SU-DHL-6 (cell line): Measurements from ENCODE around the gene GPR142.

Source experiments
- H2AFZ ChIP-seq: fragments of 200-600 bp; sonication (generic); 2 replicates; pipeline ENCODE4 v1.6.1; 2014; ENCODE audit warnings: low read depth, mild to moderate bottlenecking, moderate library complexity, mixed read lengths, antibody characterized with exemption, low read length; ENCODE audit not compliant: severe bottlenecking
- H3F3A ChIP-seq: fragments of 200-600 bp; shearing (Covaris generic); 2 replicates; pipeline ENCODE4 v1.6.0; 2016; ENCODE audit warnings: antibody characterized with exemption, mild to moderate bottlenecking; ENCODE audit not compliant: insufficient read depth
- H3K27ac ChIP-seq: fragments of 200-600 bp; sonication (generic); 2 replicates; pipeline ENCODE4 v1.5.1; 2016; ENCODE audit warnings: low read depth, mild to moderate bottlenecking, low read length, moderate library complexity, mixed read lengths
- H3K27me3 ChIP-seq: fragments of 200-600 bp; sonication (generic), shearing (Covaris generic); 2 replicates; pipeline ENCODE4 v1.6.0; 2014; ENCODE audit warnings: mild to moderate bottlenecking, low read length
- H3K36me3 ChIP-seq: fragments of 200-600 bp; sonication (generic); 2 replicates; pipeline ENCODE4 v1.6.1; 2014; ENCODE audit warnings: mild to moderate bottlenecking, low read length, mixed read lengths
- H3K4me2 ChIP-seq: fragments of 300-600, 200-600 bp; shearing (Covaris generic), sonication (generic); 2 replicates; pipeline ENCODE4 v1.6.0; 2014; ENCODE audit warnings: low read length, low read depth, mild to moderate bottlenecking; ENCODE audit not compliant: poor library complexity, severe bottlenecking
- H3K4me3 ChIP-seq: fragments of 200-600 bp; sonication (generic); 2 replicates; pipeline ENCODE4 v1.5.1; 2014; ENCODE audit warnings: antibody characterized with exemption, low read length, mild to moderate bottlenecking, mixed read lengths; ENCODE audit not compliant: insufficient read depth, poor library complexity, severe bottlenecking
- H3K79me2 ChIP-seq: fragments of 200-600 bp; sonication (generic); 2 replicates; pipeline ENCODE4 v1.6.1; 2014; ENCODE audit warnings: mild to moderate bottlenecking, low read length, moderate library complexity; ENCODE audit not compliant: insufficient read depth
- H3K9ac ChIP-seq: fragments of 200-600 bp; sonication (generic); 2 replicates; pipeline ENCODE4 v1.7.0; 2014; ENCODE audit warnings: mild to moderate bottlenecking, low read length
- H3K9me2 ChIP-seq: fragments of 200-600 bp; sonication (generic); replicated peaks from 2 replicates; pipeline ENCODE4 v1.6.1; 2014; ENCODE audit warnings: low read length; ENCODE audit not compliant: insufficient read depth
- H3K9me3 ChIP-seq: fragments of 200-600 bp; sonication (generic); 2 replicates; pipeline ENCODE4 v1.6.1; 2014; ENCODE audit warnings: low read length, mixed read lengths; ENCODE audit not compliant: insufficient read depth
- H4K20me1 ChIP-seq: fragments of 200-600 bp; sonication (generic); 2 replicates; pipeline ENCODE4 v1.6.1; 2014; ENCODE audit warnings: low read depth, mild to moderate bottlenecking, antibody characterized with exemption, low read length, moderate library complexity, mixed read lengths
- CTCF ChIP-seq: fragments of 200-600 bp; sonication (generic); IDR thresholded peaks from one replicate; pipeline ENCODE4 v1.5.1; 2017; ENCODE audit warnings: antibody characterized with exemption, mild to moderate bottlenecking, low read length, moderate library complexity; ENCODE audit not compliant: insufficient read depth, poor library complexity, severe bottlenecking
- EZH2phosphoT487 ChIP-seq: fragments of 200-600 bp; sonication (generic), shearing (Covaris generic); conservative IDR thresholded peaks from 2 replicates; pipeline ENCODE4 v1.6.1; 2018; ENCODE audit warnings: mild to moderate bottlenecking, antibody characterized with exemption, low read length, moderate library complexity, mixed read lengths

GPR142 gene

GRCh38 chr17:74345433-74346241 lies 21.7 kb upstream of the GPR142 start:
- Histone ChIP-seq H3K27ac (no peak overlapping the region), H3K9me3 (no peaks in the 10 kb centered on the region), H3K9me2 (no peaks in the 10 kb centered on the region), H3F3A (no peaks in the 10 kb centered on the region), H3K9ac (no peak overlapping the region), H3K4me2 (no peak overlapping the region), H4K20me1 (no peaks in the 10 kb centered on the region), H2AFZ (no peak overlapping the region), H3K36me3 (no peaks in the 10 kb centered on the region), H3K4me3 (no peak overlapping the region), H3K27me3 (no peaks in the 10 kb centered on the region), H3K79me2 (no peaks in the 10 kb centered on the region)
- TF ChIP-seq EZH2phosphoT487 (no peak), CTCF (no peak)

GRCh38 chr17:74347646-74348045 lies 19.7 kb upstream of the GPR142 start:
- TF ChIP-seq EZH2phosphoT487, result no peak
- TF ChIP-seq CTCF, result no peak
- no peak overlapping the region for H3K9ac ChIP-seq
- no peak overlapping the region for H3K4me2 ChIP-seq
- no peaks in the 10 kb centered on the region for H4K20me1 ChIP-seq
- H3K9me2 ChIP-seq, result no peaks in the 10 kb centered on the region
- H3K36me3 ChIP-seq, result no peaks in the 10 kb centered on the region
- no peak overlapping the region for H3K27ac ChIP-seq
- no peaks in the 10 kb centered on the region for H3F3A ChIP-seq
- H3K4me3 ChIP-seq, result no peak overlapping the region
- no peaks in the 10 kb centered on the region for H3K9me3 ChIP-seq
- no peak overlapping the region for H2AFZ ChIP-seq
- no peaks in the 10 kb centered on the region for H3K79me2 ChIP-seq
- no peaks in the 10 kb centered on the region for H3K27me3 ChIP-seq

GRCh38 chr17:74349120-74349519 lies 18.2 kb upstream of the GPR142 start:
- TF ChIP-seq CTCF (no peak), EZH2phosphoT487 (no peak)
- Histone ChIP-seq H3K36me3 (no peaks in the 10 kb centered on the region), H3K9me3 (no peaks in the 10 kb centered on the region), H3K27ac (no peak overlapping the region), H3K4me2 (no peak overlapping the region), H3K9me2 (no peaks in the 10 kb centered on the region), H3F3A (no peaks in the 10 kb centered on the region), H3K4me3 (no peak overlapping the region), H3K9ac (no peak overlapping the region), H2AFZ (no peak overlapping the region), H4K20me1 (no peaks in the 10 kb centered on the region), H3K27me3 (no peaks in the 10 kb centered on the region), H3K79me2 (no peaks in the 10 kb centered on the region)
